NOMO-1 treated with DMSO at 0.1 percent for 48 hours (cell line): Measurements from ENCODE around the gene PHF14.
"Not testable (repeated sequence)": the region's sequence is repeated elsewhere in the genome, so short reads cannot be mapped to it uniquely, and the experiment has no call there.

ENCODE experiments used
- DNase-seq: peaks from one replicate; lab custom pipeline; 2025; ENCODE audit not compliant: unreplicated experiment; lab: John Stamatoyannopoulos, UW

The PHF14 gene

DNA sequence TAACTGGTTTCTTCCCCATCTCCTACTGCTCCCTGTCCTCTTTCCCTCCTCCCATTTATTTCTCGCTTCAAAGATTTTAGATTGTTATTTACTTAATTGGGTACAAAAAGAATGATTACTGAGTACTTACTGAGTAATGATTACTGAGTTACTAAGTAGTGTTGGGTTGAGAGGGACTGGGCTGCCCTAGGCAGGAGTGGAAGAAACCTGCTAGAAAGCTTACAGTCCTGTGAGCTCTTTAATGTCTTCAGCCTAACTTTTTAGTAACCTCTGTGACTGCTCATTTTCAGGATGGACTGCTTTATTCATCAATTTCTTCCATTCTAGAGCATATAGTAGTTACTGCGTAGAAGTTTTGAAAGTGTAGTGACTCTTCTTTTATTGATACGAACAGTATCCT lies 7.6 kb downstream of the PHF14 start:
- no peak for DNase-seq

DNA sequence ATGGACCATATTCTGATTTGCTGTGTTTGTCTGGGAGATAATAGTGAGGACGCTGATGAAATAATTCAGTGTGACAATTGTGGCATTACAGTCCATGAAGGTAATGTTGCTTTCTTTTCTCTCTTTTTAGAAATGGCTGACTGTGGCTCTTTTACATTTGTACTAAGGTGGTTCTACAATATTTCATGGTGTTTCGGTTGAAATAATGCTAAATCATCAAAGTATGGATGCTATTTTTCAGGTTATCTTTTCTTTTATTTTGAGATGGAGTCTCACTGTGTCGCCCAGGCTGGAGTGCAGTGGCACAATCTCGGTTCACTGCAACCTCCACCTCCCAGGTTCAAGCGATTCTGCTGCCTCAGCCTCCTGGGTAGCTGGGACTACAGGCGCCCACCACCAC lies 17.1 kb downstream of the PHF14 start:
- DNase-seq = not testable (repeated sequence)

DNA sequence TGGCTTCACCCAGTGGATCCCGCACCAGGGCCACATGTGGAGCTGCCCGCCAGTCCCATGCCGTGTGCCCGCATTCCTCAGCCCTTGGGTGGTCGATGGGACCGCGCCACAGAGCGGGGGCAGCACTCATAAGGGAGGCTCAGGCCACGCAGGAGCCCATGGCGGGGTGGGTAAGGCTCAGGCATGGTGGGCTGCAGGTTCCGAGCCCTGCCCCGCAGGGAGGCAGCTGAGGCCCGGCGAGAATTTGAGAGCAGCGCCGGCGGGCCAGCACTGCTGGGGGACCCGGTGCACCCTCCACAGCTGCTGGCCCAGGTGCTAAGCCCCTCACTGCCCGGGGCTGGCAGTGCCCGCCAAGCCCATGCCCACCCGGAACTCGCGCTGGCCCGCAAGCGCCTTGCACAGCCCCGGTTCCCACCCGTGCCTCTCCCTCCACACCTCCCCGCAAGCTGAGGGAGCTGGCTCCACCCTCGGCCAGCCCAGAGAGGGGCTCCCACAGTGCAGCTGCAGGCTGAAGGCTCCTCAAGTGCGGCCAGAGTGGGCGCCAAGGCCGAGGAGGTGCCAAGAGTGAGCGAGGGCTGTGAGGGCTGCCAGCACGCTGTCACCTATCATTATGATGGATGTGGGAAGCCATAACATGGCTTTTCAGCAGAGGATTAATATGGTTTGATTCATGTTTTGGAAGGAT lies 22.0 kb downstream of the PHF14 start:
- not testable (repeated sequence) for DNase-seq

DNA sequence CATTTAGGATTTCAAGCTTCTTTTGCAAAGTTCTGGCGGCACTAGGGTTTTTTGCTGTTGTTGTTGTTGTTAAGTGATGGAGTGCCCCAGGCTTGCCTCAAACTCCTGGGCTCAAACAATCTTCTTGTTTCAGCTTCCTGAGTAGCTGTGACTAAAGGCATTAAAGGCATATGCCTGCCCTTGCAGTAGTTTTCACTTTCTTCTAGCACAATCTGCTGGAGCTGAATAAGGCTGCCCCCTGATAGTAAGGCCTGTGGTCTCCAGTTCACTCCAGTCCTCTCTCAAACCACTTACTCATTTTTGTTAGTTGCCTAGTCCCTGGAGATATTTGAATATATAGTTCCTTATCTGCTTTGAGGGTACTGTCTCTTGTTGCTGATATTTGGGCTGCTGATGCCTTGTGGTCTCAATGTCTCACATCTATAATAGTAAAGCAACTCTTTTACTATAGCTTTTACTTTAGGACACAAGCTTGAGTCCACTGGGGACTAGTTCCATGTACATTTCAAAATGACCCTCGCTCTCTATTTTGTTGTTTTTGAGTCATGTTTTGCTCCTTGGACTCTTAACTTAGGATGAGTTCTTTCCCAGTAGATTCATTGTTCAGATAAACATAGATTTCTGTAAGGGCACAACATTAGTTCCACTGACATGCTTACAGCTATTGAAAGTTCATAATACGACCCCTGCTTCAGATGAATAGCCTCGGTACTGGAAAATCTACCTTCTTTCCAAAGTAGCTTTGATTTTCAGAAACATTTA lies 25.5 kb downstream of the PHF14 start:
- DNase-seq = no peak

DNA sequence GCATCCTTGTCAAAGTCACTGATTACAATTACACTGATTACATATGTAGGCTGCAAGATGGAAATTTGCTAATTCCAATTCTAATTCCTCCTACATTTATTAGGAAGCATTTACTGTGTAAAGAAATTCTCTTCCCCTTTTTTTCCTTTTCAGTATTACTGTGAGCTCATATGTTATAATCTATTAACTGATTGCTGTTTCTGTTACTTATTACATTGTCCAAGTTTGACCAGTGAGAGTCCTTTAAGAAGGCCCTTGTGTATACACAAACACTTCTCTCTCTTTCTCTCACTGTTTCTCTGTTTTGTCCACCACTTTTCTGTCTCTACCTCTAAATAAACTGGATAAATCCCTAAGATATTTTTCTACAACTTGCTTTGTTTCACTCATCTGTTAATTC lies 31.5 kb downstream of the PHF14 start:
- no peak for DNase-seq

DNA sequence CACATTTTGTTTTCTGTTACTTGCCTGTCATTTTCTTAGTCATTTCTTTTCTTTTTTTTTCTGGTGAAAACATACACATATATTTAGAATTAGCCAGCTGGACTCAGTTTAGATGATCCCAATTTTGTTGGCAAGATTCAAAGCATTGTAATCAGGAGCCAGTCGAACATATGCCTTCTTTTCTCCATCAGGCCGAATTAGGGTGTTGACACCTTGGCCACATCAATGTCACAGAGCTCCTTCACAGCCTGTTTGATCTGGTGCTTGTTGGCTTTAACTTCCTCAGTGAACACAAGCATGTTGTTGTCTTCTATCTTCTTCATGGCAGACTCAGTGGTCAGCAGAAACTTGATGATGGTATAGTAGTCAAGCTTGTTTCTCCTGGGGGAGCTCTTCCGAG lies 32.6 kb downstream of the PHF14 start:
- no peak for DNase-seq

DNA sequence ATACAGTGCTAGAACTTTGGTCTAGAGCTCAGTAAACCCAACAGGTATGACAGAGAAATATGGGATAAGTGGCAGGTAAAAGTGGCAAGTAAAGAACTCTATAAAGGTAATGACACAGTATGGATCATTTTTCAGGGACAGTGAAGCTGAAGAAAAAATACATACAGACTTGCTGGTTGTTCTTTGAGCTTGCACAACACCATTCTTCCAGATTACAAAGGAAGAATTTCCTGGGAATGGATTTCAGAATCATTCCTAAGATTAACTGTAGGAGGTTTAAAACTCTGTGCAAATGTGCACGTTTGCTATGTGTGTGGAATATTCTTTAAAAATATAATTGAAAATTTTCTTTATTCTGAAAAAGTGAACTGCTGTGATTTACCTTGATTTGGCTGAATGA lies 36.0 kb downstream of the PHF14 start:
- no peak for DNase-seq

DNA sequence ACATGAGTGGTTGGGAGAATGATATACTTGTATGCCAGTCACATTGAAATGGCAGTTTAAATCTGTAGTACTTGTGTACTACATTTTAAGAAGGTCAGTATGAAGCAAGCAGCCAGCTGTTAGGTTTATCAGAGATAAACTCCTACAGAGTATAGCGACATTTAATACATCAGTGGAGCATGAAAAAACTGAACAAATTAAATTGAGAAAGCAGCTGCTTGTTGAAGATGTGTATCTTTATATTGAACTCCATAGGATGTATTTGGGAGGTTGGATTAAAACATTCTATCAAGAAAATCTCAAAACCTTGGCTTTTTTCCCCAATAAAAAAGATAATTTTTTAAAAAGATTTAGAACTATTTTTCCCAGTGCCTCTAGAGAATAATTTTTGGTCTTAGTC lies 47.8 kb downstream of the PHF14 start:
- DNase-seq = no peak

DNA sequence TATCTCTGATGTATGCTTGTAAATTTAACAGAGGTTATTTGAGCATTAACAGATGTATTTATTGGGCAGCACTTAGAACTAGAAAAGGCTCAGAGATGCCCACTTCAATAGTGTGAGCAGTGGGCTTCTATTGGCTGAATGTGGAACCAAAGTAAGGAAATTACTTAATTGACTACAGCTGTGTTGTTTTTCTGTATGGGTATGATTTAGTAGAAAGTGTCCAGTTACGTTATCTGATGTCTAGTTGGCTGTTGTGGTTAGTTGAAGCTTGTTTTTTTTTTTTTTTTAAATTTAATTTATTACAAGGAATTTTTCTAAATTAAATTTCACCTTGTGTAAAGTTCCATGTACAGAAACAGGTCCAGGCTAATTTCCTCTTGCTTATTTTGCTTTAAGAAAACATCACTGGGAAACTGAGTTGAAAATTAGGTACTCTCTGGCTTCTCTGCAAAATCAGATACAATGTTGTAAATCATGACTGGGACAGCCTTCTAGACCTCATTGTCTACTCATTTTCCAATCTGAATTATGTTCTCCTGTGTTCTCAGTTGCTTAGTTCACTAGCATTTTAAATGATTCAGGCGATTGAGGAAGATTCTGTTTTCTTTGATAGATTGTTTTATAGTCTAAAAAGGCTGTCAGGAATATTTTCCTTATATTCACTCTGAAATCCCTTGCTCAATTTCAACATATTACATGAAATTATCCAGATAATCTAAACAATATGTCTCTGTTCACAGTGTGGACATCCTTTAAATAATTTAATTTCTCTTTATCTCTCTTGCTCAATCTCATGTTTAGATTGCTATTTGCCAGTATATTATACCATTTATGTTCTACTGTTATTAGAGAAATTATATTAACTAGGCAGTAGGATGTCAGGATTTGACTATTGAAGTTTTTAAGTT lies 53.0 kb downstream of the PHF14 start:
- DNase-seq = no peak

DNA sequence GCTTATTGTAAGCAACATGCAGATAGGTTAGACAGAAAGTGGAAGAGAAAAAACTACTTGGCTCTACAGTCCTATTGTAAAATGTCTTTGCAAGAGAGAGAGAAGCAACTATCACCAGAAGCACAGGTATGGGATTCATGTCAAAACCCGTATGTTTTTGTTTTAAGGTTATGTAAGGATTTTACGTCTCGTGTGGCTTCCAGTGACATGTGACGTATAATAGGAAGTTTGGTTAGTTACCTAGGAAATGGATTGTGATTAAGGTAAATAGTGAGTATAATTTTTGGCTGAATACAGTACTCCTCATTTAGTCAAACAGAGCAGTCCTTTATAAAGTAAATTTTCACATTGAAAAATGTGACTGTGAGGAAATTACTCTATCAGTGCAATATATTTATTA lies 62.0 kb downstream of the PHF14 start:
- DNase-seq = no peak

DNA sequence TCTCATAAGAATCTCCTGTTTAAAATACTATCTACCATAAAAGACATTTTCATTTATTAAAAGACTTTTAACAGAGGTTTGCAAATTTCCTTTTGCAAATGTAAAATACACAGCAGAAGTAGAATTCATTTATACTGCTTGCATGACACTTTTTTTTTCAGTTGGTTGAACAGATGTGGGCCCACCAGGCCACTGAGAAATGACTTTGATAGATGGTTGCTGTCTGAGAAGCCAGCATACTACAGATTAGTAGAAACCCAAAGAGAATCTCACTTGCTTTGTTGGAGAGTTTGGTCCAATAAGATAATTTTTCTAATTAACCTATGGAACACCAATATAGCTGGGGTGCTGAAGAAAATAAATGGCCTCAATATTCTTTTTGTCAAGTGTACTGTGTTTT lies 66.3 kb downstream of the PHF14 start:
- DNase-seq = no peak

DNA sequence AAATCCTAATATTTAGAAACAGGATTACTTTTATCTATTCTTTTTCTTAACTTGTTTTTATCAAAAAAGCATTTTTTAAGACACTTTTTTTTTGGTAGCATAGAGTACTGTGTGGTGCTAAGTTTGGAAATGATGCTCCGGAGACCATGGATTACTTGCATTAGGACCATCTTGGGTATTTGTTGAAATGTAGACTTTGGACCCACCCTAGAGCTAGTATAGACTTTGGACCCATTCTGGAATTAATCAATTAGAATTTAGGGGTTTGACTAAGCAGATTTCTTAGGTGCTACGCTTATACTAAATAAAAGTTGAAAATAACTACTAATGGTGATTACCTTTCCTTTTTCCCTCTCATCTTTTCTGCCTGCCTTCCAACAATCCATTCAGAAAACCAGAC lies 80.4 kb downstream of the PHF14 start:
- DNase-seq = no peak

DNA sequence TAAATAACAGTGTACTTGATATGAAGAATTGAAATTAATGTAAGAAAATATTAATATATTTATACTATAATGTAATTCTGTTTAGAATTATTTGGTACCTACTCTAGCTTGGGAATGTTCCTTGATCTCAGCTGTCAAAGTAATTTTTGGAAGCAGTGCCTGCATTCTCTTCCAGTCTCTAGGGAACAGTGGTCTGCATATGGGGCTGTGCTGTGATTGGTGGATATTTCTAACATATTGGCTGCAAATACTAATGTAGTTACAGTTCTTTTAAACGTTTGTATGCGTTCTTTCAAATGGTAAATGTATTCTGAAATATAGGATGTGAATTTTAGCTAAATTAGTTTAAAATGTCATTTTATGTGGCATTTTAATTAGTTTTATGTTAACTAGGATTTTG lies 87.2 kb downstream of the PHF14 start:
- no peak for DNase-seq

DNA sequence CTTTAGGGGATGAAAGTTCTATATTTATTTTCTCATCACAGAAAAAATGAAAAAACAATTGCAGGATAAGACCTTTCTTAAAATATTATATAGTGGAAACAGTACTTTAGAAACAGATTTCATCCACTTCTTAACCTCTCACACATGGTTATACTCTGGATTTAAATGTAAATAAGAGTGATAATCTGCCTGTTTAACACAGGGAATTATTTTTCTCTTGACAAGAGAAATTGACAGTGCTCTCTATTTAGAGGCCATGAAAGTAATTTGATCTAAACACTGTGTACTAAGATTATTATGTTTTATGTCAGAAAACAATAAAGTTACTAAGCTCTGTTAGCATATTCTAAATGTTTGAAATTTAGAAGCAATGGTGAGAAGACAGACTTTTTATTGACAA lies 88.4 kb downstream of the PHF14 start:
- DNase-seq = no peak

DNA sequence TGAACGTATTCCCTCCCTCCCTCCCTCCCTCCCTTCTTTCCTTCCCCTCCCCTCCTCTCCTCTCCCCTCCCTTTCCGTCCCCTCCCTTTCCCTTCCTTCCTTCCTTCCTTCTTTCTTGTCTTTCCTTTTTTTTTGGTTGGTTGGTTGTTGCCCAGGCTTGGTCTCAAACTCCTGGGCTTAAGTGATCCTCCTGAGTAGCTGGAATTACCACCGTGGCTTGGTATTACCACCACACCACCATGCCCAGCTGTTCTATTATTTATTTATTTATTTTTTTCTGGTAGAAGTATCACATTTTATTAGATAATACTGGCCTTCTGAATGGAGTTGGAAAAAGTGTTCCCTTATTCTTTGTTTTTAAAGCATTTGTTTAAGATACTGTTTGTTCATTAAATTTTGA lies 95.9 kb downstream of the PHF14 start:
- DNase-seq = no peak

DNA sequence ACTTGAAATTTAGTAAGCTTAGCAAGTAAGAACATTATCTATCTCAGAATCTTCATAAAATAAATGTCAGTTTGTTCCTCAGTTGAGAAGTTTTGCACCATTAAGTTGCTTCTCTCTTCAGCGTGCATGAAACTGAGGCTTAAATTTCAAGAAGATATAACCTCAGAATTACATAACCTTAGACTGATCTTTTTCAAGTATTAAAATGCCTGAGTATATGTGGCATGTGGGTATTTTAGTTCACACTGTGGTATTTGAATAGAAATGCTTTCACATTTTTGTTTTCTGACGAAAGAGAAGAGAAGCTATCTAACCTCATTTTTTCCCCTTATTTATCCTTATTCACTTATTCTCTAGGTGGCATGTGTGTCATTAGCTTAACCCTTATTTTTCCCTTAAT lies 104.1 kb downstream of the PHF14 start:
- DNase-seq = no peak

DNA sequence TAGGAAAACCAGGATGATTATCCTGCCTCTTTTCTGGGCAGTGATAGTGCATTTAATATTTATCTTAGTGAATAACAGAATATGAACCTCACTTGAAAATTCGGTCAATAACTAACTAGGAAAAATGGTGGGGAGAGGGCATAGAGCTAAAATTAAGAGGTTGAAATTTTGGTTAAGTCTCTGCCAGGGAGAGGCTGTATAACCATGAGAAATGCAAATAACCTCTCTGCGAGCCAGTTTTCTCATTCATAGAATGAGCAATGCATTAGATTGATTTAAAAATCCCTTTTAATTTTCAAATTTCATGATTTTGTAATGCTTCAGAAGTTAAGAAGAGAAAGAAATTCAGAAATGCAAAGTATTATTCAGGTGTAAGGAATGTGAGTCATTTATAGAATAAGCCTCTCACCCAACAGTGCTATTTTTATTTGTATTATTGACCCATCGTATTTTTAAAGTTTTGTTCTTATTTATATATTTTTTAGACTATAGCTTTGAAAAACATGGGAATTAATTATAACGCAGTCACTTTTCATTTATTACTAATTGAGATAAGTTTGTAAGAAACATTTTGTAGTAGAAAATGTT lies 104.7 kb downstream of the PHF14 start:
- no peak for DNase-seq

DNA sequence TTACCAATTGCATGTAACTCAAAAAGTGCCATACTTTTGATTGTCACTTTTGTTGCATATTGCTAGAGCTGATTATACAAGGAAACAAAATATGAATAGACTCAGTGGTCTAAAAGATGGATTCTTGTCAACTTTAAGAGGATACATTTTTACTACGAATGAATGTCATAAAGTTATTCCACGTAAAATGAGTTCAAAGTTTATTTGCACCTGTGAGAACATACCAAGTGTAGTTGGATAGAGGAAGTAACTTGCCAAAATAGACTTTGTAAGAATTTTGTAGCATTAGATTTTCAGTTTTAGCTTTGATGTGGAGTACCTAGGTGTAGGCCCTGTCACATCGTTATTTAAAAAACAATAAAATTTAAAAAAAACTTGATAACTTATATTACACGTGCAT lies 106.2 kb downstream of the PHF14 start:
- DNase-seq = no peak

DNA sequence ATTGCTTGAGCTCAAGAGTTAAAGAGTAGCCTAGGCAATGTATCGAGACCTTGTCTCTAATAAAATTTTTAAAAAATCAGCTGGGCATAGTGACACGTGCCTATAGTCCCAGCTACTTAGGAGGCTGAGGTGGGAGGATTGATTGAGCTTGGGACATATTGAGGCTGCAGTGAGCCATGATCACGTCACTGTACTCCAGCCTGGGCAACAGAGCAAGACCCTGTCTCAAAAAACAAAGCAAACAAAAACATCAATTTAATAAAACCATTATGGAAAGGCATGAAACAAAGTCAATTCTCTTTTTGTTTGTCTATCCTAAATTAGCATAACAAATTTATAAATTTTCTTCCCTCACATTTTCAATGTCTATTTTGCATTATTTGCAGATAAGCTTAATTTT lies 108.4 kb downstream of the PHF14 start:
- no peak for DNase-seq

DNA sequence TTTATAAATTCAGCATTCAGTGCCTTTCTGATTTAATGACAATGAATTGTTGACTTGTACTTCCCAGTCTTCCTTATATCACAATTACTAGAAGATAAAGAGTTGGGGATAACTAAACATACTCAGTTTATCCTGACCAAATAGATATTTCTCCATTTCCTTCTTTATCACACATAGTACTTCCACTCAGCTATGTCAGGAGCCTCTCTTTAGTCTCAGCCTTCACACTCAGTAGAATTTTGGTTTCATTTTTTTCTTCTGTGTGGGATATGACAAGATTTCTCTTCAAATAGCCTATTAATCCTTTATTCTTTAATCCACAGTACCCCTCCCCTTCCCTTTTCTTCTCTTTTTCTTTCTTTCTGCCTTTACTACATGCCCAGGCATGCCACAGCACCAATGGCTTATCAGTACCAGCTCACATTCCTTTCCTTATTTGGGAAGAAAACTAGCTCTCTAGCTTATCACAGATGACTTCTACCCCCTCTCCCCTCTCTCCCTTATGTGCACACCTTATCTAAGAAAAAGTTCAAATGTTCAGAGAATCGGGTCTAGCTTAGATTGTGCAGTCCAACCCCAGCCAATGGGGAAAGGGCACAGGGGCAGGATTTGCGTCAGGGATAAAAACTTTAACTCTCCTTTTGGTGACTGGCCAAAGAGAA lies 109.0 kb downstream of the PHF14 start:
- DNase-seq = no peak

DNA sequence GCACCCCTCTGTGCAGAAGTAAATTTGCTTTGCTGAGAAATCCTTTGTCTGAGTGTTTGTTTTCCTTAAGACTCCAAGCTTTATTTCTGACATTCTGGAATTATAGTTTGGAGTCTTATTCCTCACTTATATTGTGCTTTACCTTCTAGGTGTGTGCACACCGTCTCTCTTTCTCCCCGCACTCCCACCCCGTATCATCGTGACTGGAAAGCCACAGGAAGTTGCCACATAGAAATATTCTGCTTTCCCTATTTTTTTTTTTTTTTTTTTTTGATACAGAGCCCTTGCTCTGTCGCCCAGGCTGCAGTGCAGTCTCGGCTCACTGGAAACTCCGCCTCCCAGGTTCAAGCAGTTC lies 109.5 kb downstream of the PHF14 start:
- DNase-seq = no peak
